Subcutaneous abdominal adipose tissue (tissue), 5 donors: ENCODE measurements around the gene IGSF10.

Experiments
- H3K27ac ChIP-seq: one replicate; pipeline ENCODE4 v1.7.0; 2013; ENCODE audit warnings: low read depth, mild to moderate bottlenecking, inconsistent platforms, low read length, moderate library complexity
- H3K27me3 ChIP-seq, 5 donors: one replicate each; pipeline ENCODE4 v1.7.0; 2013; ENCODE audit warnings: low read length in 5 of 5, inconsistent platforms in 1 of 5; ENCODE audit not compliant: control insufficient read depth in 5 of 5, insufficient read depth in 4 of 5
- H3K36me3 ChIP-seq, 5 donors: one replicate each; pipeline ENCODE4 v1.7.0; 2013; ENCODE audit warnings: low read length in 5 of 5; ENCODE audit not compliant: control insufficient read depth in 5 of 5, insufficient read depth in 5 of 5
- H3K4me1 ChIP-seq, 5 donors: one replicate each; pipeline ENCODE4 v1.7.0; 2013; ENCODE audit warnings: low read length in 5 of 5, mild to moderate bottlenecking in 3 of 5, moderate library complexity in 1 of 5; ENCODE audit not compliant: control insufficient read depth in 5 of 5, insufficient read depth in 5 of 5
- H3K4me3 ChIP-seq, 5 donors: one replicate each; pipeline ENCODE4 v1.7.0; 2013; ENCODE audit warnings: low read length in 5 of 5, low read depth in 1 of 5
- H3K9ac ChIP-seq, 5 donors: one replicate each; pipeline ENCODE4 v1.7.0; 2013; ENCODE audit warnings: low read length in 5 of 5, mild to moderate bottlenecking in 4 of 5, moderate library complexity in 3 of 5
- H3K9me3 ChIP-seq, 5 donors: one replicate each; pipeline ENCODE4 v1.7.0; 2013; ENCODE audit warnings: low read length in 5 of 5; ENCODE audit not compliant: control insufficient read depth in 5 of 5
- donor health status: healthy.
- donor health status: healthy.
- donor health status: healthy.
- donor health status: healthy.
- donor health status: healthy.

IGSF10 gene

DNA sequence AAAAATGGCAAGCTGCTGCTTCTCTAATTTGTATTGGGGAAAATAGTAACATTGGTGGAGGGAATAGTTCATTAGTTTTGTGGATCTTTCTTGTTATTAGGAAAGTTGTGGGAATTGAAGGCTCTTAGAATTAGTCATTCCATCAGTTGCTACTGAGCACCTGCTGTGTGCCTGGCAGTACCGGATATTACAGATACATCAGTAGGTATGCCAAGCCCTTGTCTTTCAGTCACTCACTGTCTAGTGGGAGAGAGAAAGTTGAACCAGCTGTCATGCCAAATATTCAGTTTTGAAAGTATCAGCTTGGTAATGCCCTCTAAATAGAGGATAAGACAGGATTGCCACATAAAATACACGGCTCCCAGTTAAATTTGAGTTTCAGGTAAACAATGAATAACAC lies 32.5 kb downstream of the IGSF10 start:
- no peaks in the 10 kb centered on the region for H3K36me3 ChIP-seq
- H3K4me3 ChIP-seq = no peak overlapping the region
- no peak overlapping the region for H3K27ac ChIP-seq
- no peaks in the 10 kb centered on the region for H3K4me1 ChIP-seq
- no peak overlapping the region for H3K9ac ChIP-seq
- no peaks in the 10 kb centered on the region for H3K27me3 ChIP-seq
- no peaks in the 10 kb centered on the region for H3K9me3 ChIP-seq

- Histone ChIP-seq H3K27ac (no peak overlapping the region), H3K9ac (no peak overlapping the region), H3K4me3 (no peak overlapping the region), H3K36me3 (no peaks in the 10 kb centered on the region), H3K9me3 (no peaks in the 10 kb centered on the region), H3K4me1 (no peaks in the 10 kb centered on the region), H3K27me3 (no peaks in the 10 kb centered on the region)
These were observed 34.6 kb downstream of the IGSF10 start for GRCh38 chr3:151426341-151426657.

DNA sequence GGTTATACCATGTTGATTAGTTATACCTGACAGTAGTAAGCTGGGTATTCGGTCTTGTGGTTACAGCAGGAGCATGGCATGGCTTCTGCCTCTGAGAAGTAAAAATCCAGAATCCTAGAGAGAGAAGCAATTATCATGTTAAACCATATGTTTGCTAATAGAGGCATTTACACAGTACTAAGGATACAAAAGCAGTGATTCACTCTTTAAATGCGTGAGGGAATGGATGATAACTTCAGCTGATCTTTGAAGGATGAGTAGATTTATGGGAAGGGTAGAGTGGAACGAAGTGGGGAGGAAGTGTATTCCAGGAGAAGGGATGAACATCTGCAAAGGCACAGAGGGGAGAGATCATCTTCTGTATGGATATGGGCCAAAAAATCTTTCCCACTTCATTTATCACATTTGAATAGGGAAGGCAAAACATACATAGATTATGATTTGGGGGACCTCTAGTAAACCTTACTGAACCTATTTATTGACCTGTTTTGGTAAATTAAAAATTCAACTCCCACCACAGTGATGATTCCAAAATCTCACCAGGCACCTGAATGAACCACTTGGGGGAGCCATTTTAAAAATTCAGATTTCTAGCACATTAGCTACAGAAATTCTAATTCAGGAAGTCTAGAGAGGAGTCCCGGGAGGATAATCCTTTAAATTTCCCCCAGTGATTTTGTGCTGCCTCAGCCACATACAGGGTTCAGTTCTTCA lies 35.1 kb downstream of the IGSF10 start:
- Histone ChIP-seq H3K9ac (no peak overlapping the region), H3K36me3 (no peaks in the 10 kb centered on the region), H3K27me3 (no peaks in the 10 kb centered on the region), H3K9me3 (no peaks in the 10 kb centered on the region), H3K4me1 (no peaks in the 10 kb centered on the region), H3K27ac (no peak overlapping the region), H3K4me3 (no peak overlapping the region)

GRCh38 chr3:151423091-151423490 lies 37.8 kb downstream of the IGSF10 start:
- H3K4me3 ChIP-seq = no peak overlapping the region
- no peaks in the 10 kb centered on the region for H3K36me3 ChIP-seq
- no peak overlapping the region for H3K27ac ChIP-seq
- no peak overlapping the region for H3K9ac ChIP-seq
- no peaks in the 10 kb centered on the region for H3K4me1 ChIP-seq
- H3K27me3 ChIP-seq = no peaks in the 10 kb centered on the region
- H3K9me3 ChIP-seq = no peaks in the 10 kb centered on the region

DNA sequence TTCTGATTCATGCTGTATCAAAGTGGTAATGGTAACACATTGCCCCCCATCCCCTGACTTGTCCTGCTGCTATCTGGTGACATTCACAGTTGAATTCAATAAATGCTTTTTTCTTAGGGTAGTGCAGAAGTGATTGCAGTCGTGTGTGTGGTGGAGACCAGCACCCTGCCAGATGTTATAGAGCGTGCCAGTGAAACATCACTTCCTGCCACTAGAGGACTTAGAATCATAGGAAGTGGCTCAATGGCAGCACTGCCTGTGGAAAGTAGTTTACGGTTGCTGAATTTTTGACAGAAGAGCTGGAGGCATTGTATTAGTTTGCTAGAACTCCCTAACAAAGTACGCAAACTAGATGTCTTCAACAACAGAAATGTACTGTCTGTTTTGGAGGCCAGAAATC lies 38.9 kb downstream of the IGSF10 start:
- Histone ChIP-seq H3K36me3 (no peaks in the 10 kb centered on the region), H3K27ac (no peak overlapping the region), H3K4me1 (no peaks in the 10 kb centered on the region), H3K4me3 (no peak overlapping the region), H3K9ac (no peak overlapping the region), H3K9me3 (no peaks in the 10 kb centered on the region), H3K27me3 (no peaks in the 10 kb centered on the region)

DNA sequence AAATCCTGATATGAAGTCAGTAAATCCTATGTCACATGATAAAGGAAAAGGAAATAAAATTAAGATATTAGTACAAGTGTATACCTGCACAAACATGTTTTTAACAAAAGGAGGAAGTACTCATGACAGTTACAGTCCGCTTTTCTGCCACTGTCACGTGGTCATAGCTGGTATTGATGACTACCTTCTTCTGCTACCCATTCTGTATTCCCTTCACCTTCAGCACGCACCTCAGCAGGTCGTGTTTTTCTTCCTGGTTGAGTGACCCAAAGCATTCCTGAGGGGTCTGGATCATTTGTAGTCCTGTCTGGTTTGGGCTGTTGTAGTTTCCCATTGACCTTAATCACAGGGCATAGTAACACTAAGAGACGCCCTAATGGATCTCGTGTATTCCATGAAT lies 41.1 kb downstream of the IGSF10 start:
- H3K4me3 ChIP-seq = no peak overlapping the region
- H3K9me3 ChIP-seq = no peaks in the 10 kb centered on the region
- no peaks in the 10 kb centered on the region for H3K36me3 ChIP-seq
- H3K9ac ChIP-seq = no peak overlapping the region
- no peaks in the 10 kb centered on the region for H3K27me3 ChIP-seq
- no peaks in the 10 kb centered on the region for H3K4me1 ChIP-seq
- H3K27ac ChIP-seq = no peak overlapping the region

DNA sequence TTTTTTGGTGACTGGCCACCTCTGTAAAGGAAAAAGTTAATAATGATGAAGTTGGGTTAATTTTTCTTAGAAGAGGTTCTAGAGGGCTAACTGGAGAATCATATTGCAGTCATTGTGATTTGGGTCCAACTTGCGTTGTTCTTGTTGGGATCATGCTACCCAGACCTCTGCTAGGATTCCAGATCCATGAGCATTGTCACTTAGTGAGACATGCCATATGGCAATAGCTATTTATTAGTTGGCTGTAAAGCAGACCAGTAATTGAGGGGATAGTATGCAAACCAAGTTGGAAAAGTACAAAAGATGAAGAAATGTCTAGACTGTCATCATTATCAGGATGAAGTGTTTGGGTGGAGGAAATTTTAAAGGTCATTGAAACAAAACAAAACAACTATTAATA lies 45.6 kb downstream of the IGSF10 start:
- Histone ChIP-seq H3K4me1 (peaks cover 0 to 6% (median 0%) of the 10 kb centered on the region in 5 donors), H3K27ac (no peak overlapping the region), H3K4me3 (no peak overlapping the region), H3K36me3 (no peaks in the 10 kb centered on the region), H3K9me3 (peaks cover 0 to 3% (median 0%) of the 10 kb centered on the region in 5 donors), H3K9ac (no peak overlapping the region), H3K27me3 (no peaks in the 10 kb centered on the region)

DNA sequence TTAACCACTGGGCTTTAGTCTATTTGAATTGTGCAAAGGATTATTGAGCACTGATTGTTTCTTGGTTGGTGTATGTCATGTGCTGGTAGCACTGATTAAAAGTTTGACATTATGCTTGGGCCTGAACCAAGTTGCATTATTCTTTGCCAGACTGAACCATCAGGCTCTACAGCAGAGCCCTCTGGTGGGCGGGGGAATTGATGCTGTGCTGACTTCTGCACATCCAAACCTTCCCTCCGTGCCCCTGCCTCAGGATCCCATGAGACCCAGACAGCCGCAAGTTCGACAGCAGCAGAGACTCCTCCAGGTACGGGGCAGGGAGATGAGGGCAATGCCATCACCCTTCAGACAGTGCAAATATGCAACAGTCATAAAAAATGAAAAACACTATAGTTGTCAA lies 47.9 kb downstream of the IGSF10 start:
- Histone ChIP-seq H3K4me1 (peaks cover 0 to 6% (median 0%) of the 10 kb centered on the region in 5 donors), H3K36me3 (no peaks in the 10 kb centered on the region), H3K4me3 (no peak overlapping the region), H3K9ac (no peak overlapping the region), H3K27ac (no peak overlapping the region), H3K9me3 (peaks cover 0 to 3% (median 0%) of the 10 kb centered on the region in 5 donors), H3K27me3 (no peaks in the 10 kb centered on the region)
